GM23338 (cell line): ENCODE data around the gene RYR2. TPM values are rescaled to one million over a fixed set of nuclear protein-coding genes. Genes with fewer than 3 reads are reported as not detected.

ENCODE experiments used
- ATAC-seq: fragments of 200-7000 bp; cut with Tn5 transposase; 3 replicates; pipeline ENCODE4 v1.9.1; 2020
- DNase-seq: peaks from one replicate; pipeline ENCODE4 v3.0.0-alpha.2; 2015; ENCODE audit warnings: low spot score
- H2AFZ ChIP-seq: fragments of 200-600 bp; sonication (generic); 2 replicates; pipeline ENCODE4 v1.8.0; 2016; ENCODE audit warnings: antibody characterized with exemption, mild to moderate bottlenecking, moderate library complexity
- H3F3A ChIP-seq: fragments of 200-600 bp; sonication (generic); replicated peaks from 2 replicates; pipeline ENCODE4 v1.8.0; 2017; ENCODE audit warnings: antibody characterized with exemption, mixed run types, low read depth
- H3K27ac ChIP-seq: fragments of 200-600 bp; sonication (generic); 2 replicates; pipeline ENCODE4 v1.6.1; 2016; ENCODE audit warnings: low read depth
- H3K27me3 ChIP-seq: fragments of 200-600 bp; sonication (generic); 2 replicates; pipeline ENCODE4 v1.8.0; 2016; ENCODE audit warnings: mild to moderate bottlenecking, mixed run types, moderate library complexity; ENCODE audit not compliant: insufficient read depth
- H3K36me3 ChIP-seq: fragments of 200-600 bp; sonication (generic); 2 replicates; pipeline ENCODE4 v1.8.0; 2016; ENCODE audit warnings: mild to moderate bottlenecking; ENCODE audit not compliant: insufficient read depth
- H3K4me1 ChIP-seq: fragments of 200-600 bp; sonication (generic); 2 replicates; pipeline ENCODE4 v1.8.0; 2016; ENCODE audit warnings: mild to moderate bottlenecking, moderate library complexity; ENCODE audit not compliant: insufficient read depth
- H3K4me2 ChIP-seq: fragments of 200-600 bp; sonication (generic); 2 replicates; pipeline ENCODE4 v1.7.1; 2017; ENCODE audit warnings: mixed run types
- H3K4me3 ChIP-seq: fragments of 200-600 bp; sonication (generic); 2 replicates; pipeline ENCODE4 v1.6.1; 2016; ENCODE audit warnings: mixed run types
- H3K79me2 ChIP-seq: fragments of 200-600 bp; sonication (generic); replicated peaks from 2 replicates; pipeline ENCODE4 v1.8.0; 2017; ENCODE audit warnings: mild to moderate bottlenecking; ENCODE audit not compliant: insufficient read depth
- H3K9me2 ChIP-seq: fragments of 200-600 bp; sonication (generic); 2 replicates; pipeline ENCODE4 v1.8.0; 2017; ENCODE audit not compliant: insufficient read depth
- H4K20me1 ChIP-seq: fragments of 200-600 bp; sonication (generic); replicated peaks from 2 replicates; pipeline ENCODE4 v1.8.0; 2017; ENCODE audit warnings: mild to moderate bottlenecking; ENCODE audit not compliant: insufficient read depth
- H3K27ac Mint-ChIP-seq: 2 replicates; pipeline ENCODE4 v1.8.0; 2020; ENCODE audit warnings: inconsistent platforms, mild to moderate bottlenecking, moderate library complexity, mixed read lengths
- H3K27me3 Mint-ChIP-seq: 3 replicates; pipeline ENCODE4 v1.8.0; 2022; ENCODE audit warnings: low read depth, mild to moderate bottlenecking, moderate library complexity, mixed read lengths, inconsistent platforms; ENCODE audit not compliant: insufficient read depth, poor library complexity
- H3K36me3 Mint-ChIP-seq: 3 replicates; pipeline ENCODE4 v1.8.0; 2021; ENCODE audit warnings: low read depth, mild to moderate bottlenecking, inconsistent platforms, moderate library complexity, mixed read lengths
- H3K4me1 Mint-ChIP-seq: 3 replicates; pipeline ENCODE4 v1.8.0; 2020; ENCODE audit warnings: mild to moderate bottlenecking, inconsistent platforms, mixed read lengths
- H3K4me3 Mint-ChIP-seq: 3 replicates; pipeline ENCODE4 v1.8.0; 2021; ENCODE audit warnings: moderate library complexity, mild to moderate bottlenecking, inconsistent platforms, mixed read lengths
- H3K9me3 Mint-ChIP-seq: 3 replicates; pipeline ENCODE4 v1.8.0; 2020; ENCODE audit warnings: moderate library complexity, mild to moderate bottlenecking, inconsistent platforms, mixed read lengths
- CREB1 ChIP-seq: fragments of 250-450 bp; sonication (Bioruptor Pico); IDR thresholded peaks from 2 replicates; pipeline ENCODE4 v1.5.0; 2020; ENCODE audit warnings: low read depth, mild to moderate bottlenecking, moderate library complexity
- EZH2phosphoT487 ChIP-seq: fragments of 200-600 bp; sonication (generic); IDR thresholded peaks from one replicate; pipeline ENCODE4 v1.8.1; 2018; ENCODE audit warnings: antibody characterized with exemption; ENCODE audit not compliant: unreplicated experiment
- NANOG ChIP-seq: IDR thresholded peaks from 2 replicates; pipeline ENCODE4 v1.6.1; 2016; ENCODE audit warnings: antibody characterized with exemption, borderline replicate concordance
- POLR2AphosphoS5 ChIP-seq: IDR thresholded peaks from 2 replicates; pipeline ENCODE4 v1.6.1; 2016; ENCODE audit warnings: antibody characterized with exemption, low read depth
- ZNF331 ChIP-seq: fragments of 250-450 bp; sonication (Bioruptor Pico); IDR thresholded peaks from 2 replicates; pipeline ENCODE4 v1.5.0; 2020; ENCODE audit warnings: low read depth, mild to moderate bottlenecking, moderate library complexity
- polyA plus RNA-seq: library from polyadenylated mRNA; unstranded; fragments of >200 nt; fragmentation: Nextera tagmentation; extraction: Ambion mirVana; gene quantifications from 2 replicates; pipeline ENCODE4 v1.2.1, GENCODE V29; 2016
- total RNA-seq: library from RNA; depleted of rRNA; stranded (reverse); fragments of >200 nt; shearing (Covaris generic); gene quantifications from 2 replicates; pipeline ENCODE4 v1.2.3, GENCODE V29; 2014
- TF ChIP-seq, protein P1 (sequence below): fragments of 250-450 bp; sonication (Bioruptor Pico); IDR thresholded peaks from 2 replicates; pipeline ENCODE4 v1.5.0; 2020; ENCODE audit warnings: mild to moderate bottlenecking, moderate library complexity

The RYR2 gene
- total and polyA plus RNA-seq, 2 experiments from 2014 or later: 8.9 to 10.0 TPM

DNA sequence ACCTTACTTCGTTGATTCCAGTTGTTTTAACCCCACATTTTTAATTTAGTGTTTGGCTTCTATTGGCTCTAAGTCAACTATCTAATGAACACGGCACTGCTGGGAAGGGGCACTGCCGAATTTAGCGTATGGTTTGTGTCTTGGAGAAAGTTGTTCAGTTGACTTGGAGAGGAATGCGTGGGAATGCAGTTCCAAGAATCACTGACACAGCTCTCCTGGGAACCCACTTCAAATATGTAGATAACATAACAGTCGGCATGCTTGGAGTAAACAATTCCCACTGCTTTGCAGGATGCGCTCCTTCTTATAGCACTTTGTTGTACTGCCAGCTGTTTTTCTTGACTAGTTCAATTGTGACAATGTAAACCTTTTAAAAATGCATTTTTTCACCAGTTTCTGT lies 104.3 kb downstream of the RYR2 start (continued):
- TF ChIP-seq, protein P1, sequence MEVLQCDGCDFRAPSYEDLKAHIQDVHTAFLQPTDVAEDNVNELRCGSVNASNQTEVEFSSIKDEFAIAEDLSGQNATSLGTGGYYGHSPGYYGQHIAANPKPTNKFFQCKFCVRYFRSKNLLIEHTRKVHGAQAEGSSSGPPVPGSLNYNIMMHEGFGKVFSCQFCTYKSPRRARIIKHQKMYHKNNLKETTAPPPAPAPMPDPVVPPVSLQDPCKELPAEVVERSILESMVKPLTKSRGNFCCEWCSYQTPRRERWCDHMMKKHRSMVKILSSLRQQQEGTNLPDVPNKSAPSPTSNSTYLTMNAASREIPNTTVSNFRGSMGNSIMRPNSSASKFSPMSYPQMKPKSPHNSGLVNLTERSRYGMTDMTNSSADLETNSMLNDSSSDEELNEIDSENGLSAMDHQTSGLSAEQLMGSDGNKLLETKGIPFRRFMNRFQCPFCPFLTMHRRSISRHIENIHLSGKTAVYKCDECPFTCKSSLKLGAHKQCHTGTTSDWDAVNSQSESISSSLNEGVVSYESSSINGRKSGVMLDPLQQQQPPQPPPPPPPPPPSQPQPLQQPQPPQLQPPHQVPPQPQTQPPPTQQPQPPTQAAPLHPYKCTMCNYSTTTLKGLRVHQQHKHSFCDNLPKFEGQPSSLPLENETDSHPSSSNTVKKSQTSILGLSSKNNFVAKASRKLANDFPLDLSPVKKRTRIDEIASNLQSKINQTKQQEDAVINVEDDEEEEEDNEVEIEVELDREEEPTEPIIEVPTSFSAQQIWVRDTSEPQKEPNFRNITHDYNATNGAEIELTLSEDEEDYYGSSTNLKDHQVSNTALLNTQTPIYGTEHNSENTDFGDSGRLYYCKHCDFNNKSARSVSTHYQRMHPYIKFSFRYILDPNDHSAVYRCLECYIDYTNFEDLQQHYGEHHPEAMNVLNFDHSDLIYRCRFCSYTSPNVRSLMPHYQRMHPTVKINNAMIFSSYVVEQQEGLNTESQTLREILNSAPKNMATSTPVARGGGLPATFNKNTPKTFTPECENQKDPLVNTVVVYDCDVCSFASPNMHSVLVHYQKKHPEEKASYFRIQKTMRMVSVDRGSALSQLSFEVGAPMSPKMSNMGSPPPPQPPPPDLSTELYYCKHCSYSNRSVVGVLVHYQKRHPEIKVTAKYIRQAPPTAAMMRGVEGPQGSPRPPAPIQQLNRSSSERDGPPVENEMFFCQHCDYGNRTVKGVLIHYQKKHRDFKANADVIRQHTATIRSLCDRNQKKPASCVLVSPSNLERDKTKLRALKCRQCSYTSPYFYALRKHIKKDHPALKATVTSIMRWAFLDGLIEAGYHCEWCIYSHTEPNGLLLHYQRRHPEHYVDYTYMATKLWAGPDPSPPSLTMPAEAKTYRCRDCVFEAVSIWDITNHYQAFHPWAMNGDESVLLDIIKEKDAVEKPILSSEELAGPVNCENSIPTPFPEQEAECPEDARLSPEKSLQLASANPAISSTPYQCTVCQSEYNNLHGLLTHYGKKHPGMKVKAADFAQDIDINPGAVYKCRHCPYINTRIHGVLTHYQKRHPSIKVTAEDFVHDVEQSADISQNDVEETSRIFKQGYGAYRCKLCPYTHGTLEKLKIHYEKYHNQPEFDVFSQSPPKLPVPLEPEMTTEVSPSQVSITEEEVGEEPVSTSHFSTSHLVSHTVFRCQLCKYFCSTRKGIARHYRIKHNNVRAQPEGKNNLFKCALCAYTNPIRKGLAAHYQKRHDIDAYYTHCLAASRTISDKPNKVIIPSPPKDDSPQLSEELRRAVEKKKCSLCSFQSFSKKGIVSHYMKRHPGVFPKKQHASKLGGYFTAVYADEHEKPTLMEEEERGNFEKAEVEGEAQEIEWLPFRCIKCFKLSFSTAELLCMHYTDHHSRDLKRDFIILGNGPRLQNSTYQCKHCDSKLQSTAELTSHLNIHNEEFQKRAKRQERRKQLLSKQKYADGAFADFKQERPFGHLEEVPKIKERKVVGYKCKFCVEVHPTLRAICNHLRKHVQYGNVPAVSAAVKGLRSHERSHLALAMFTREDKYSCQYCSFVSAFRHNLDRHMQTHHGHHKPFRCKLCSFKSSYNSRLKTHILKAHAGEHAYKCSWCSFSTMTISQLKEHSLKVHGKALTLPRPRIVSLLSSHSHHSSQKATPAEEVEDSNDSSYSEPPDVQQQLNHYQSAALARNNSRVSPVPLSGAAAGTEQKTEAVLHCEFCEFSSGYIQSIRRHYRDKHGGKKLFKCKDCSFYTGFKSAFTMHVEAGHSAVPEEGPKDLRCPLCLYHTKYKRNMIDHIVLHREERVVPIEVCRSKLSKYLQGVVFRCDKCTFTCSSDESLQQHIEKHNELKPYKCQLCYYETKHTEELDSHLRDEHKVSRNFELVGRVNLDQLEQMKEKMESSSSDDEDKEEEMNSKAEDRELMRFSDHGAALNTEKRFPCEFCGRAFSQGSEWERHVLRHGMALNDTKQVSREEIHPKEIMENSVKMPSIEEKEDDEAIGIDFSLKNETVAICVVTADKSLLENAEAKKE (CRISPR knock-in tag): no peak
- TF ChIP-seq CREB1 (CRISPR knock-in tag): no peak
- no peak for TF ChIP-seq ZNF331 (CRISPR knock-in tag)
- TF ChIP-seq NANOG: no peak
- no peak for TF ChIP-seq POLR2AphosphoS5

DNA sequence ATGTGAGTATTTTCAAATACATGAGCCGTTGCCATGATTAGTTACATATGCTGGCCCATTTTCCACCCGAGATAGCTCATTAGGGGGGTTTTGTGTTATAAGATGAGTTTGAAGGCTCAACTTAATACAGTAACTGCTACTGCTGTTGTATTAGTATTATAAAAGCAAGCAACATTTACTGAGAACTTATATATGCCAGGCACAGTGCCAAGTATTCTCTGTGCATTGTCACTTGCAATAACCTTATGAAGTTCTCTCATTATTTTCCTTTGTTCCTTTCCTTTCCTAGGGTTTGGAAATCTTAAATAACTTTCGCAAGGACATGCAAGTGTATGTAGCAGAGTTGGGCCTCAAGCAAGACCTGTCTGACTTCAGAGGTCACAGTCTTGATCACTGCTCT lies 107.9 kb downstream of the RYR2 start:
- ATAC-seq: no peak
- no peak overlapping the region for H3K27ac Mint-ChIP-seq
- TF ChIP-seq POLR2AphosphoS5 (no peak), EZH2phosphoT487 (no peak)
- TF ChIP-seq, protein P1 (CRISPR knock-in tag): no peak

More for the DNA sequence above, 107.9 kb downstream of the RYR2 start:
- no peaks in the 10 kb centered on the region for H3K36me3 ChIP-seq
- H3K4me1 ChIP-seq: peaks cover 15% of the 10 kb centered on the region
- peaks cover 16% of the 10 kb centered on the region for H3K4me1 Mint-ChIP-seq
- H3K79me2 ChIP-seq: peaks cover 79% of the 10 kb centered on the region
- H3K4me2 ChIP-seq: no peak overlapping the region
- no peak for DNase-seq
- H3K27ac ChIP-seq: no peak overlapping the region
- H3F3A ChIP-seq: no peaks in the 10 kb centered on the region
- no peaks in the 10 kb centered on the region for H3K27me3 ChIP-seq
- H3K9me2 ChIP-seq: no peaks in the 10 kb centered on the region
- no peak overlapping the region for H3K4me3 ChIP-seq
- no peaks in the 10 kb centered on the region for H4K20me1 ChIP-seq
- H3K4me3 Mint-ChIP-seq: no peak overlapping the region
- H2AFZ ChIP-seq: no peak overlapping the region
- no peaks in the 10 kb centered on the region for H3K36me3 Mint-ChIP-seq
- H3K27me3 Mint-ChIP-seq: no peaks in the 10 kb centered on the region
- no peaks in the 10 kb centered on the region for H3K9me3 Mint-ChIP-seq
